GM04503 (cell line): ENCODE measurements around the gene ZNF521.

Source experiments
- DNase-seq: peaks from one replicate; pipeline ENCODE4 v3.0.0-alpha.2; 2012; ENCODE audit warnings: low read depth

ZNF521 gene

GRCh38 chr18:25167612-25168410 lies 184.2 kb downstream of the ZNF521 start:
- no peak for DNase-seq

GRCh38 chr18:25166113-25166512 lies 185.9 kb downstream of the ZNF521 start:
- no peak for DNase-seq

GRCh38 chr18:25164848-25165811 lies 186.8 kb downstream of the ZNF521 start:
- DNase-seq, result no peak

GRCh38 chr18:25164211-25164847 lies 187.6 kb downstream of the ZNF521 start:
- DNase-seq, result no peak

GRCh38 chr18:25153426-25153825 lies 198.5 kb downstream of the ZNF521 start:
- no peak for DNase-seq

- DNase-seq, result no peak
These were observed 204.0 kb downstream of the ZNF521 start for GRCh38 chr18:25147877-25148488.

- no peak for DNase-seq
These were observed 205.5 kb downstream of the ZNF521 start for GRCh38 chr18:25146512-25146910.

- DNase-seq, result no peak
These were observed 206.0 kb downstream of the ZNF521 start for GRCh38 chr18:25145731-25146511.

- no peak for DNase-seq
These were observed 207.1 kb downstream of the ZNF521 start for GRCh38 chr18:25144820-25145219.

- DNase-seq, result no peak
These were observed 210.1 kb downstream of the ZNF521 start for GRCh38 chr18:25141886-25142285.

GRCh38 chr18:25141399-25141798 lies 210.6 kb downstream of the ZNF521 start:
- no peak for DNase-seq

- no peak for DNase-seq
These were observed 211.0 kb downstream of the ZNF521 start for GRCh38 chr18:25140962-25141308.

GRCh38 chr18:25140124-25140961 lies 211.6 kb downstream of the ZNF521 start:
- DNase-seq, result no peak

- no peak for DNase-seq
These were observed 214.8 kb downstream of the ZNF521 start for GRCh38 chr18:25137197-25137472.

GRCh38 chr18:25136416-25137196 lies 215.4 kb downstream of the ZNF521 start:
- no peak for DNase-seq

GRCh38 chr18:25134861-25135260 lies 217.1 kb downstream of the ZNF521 start:
- no peak for DNase-seq

GRCh38 chr18:25133879-25134278 lies 218.1 kb downstream of the ZNF521 start:
- no peak for DNase-seq

GRCh38 chr18:25132786-25133496 lies 219.0 kb downstream of the ZNF521 start:
- no peak for DNase-seq

- no peak for DNase-seq
These were observed 225.2 kb downstream of the ZNF521 start for GRCh38 chr18:25126751-25127150.
